Stimulated activated CD4-positive, alpha-beta T cell treated with anti-CD3 and anti-CD28 coated beads, Interleukin-12 subunit alpha, Interleukin-12 subunit beta, amount 100 ng/mL, for 48 hours (primary cell): ENCODE measurements around the gene TANGO2.
"Not testable (repeated sequence)": the region's sequence is repeated elsewhere in the genome, so short reads cannot be mapped to it uniquely, and the experiment has no call there.

Experiments used
- DNase-seq, 3 donors: peaks; one replicate each; pipeline ENCODE4 v3.0.0-alpha.2; 2020; ENCODE audit warnings: low read depth in 2 of 3, low spot score in 1 of 3

The TANGO2 gene

GRCh38 chr22:20060700-20061480, 40.0 kb downstream of the TANGO2 start:
- DNase-seq: no peak

DNA sequence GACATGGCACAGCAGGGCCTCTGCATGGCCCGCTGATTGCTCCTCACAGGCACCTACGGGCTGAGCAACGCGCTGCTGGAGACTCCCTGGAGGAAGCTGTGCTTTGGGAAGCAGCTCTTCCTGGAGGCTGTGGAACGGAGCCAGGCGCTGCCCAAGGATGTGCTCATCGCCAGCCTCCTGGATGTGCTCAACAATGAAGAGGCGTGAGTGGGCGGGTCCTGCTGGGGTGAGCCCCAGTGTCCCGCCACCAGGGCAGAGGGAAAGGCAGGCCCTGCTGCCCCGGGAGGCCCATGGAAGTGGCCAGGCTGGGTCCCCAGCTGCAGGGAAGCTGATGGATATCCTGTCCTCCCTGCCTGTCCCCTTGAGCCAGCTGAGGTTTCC, 40.6 kb downstream of the TANGO2 start:
- no peak for DNase-seq

- no peak for DNase-seq
Measured at GRCh38 chr22:20062043-20062765, 41.3 kb downstream of the TANGO2 start.

DNA sequence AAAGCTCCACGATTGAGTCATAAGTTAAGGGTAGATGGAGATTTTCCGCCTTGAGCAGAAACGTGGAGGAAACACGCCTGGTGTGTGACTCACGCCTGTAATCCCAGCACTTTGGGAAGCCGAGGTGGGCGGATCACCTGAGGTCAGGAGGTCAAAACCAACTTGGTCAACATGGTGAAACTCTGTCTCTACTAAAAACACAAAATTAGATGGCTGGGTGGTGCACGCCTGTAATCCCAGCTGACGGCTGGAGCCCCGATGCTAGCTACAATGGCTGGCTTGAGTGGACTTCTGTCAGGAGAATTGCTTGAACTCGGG, 41.8 kb downstream of the TANGO2 start:
- DNase-seq: no peak

DNA sequence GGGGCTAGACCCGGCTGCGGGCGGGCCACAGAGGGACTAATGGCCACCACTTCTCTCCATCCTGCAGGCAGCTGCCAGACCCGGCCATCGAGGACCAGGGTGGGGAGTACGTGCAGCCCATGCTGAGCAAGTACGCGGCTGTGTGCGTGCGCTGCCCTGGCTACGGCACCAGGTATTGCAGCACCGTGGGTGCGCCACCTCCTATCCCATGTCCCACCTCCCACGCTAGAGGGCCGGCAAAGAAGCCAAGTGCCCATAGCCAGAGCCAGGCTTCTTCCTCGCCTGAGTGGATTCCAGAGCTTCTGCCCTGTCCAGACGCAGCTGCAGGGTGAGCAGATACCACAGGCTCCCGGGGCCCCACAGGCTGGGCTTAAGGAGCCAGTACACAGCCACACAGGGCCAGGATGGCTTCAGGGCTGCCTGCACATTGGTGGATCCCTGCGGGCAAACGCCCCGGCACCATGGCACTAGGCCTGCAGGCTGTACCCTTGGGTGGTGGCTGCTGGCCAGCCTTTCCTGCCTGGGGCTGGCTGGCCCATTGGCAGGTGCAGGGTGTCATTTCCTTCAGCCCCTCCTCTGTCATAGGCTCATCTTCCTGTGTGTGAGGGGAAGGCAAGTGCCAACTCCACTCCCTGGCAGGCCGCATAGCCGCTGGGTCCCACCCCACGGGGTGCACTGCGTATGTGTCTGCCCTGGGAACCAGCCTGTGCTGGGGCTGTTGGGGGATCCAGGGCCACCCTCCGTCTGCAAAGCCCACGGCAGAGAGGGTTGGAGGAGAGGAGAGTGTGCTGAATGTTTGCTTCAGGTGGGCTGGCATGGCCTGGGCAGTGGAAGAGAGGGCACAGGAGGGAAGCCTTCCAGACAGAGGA, 42.6 kb downstream of the TANGO2 start:
- DNase-seq: no peak

DNA sequence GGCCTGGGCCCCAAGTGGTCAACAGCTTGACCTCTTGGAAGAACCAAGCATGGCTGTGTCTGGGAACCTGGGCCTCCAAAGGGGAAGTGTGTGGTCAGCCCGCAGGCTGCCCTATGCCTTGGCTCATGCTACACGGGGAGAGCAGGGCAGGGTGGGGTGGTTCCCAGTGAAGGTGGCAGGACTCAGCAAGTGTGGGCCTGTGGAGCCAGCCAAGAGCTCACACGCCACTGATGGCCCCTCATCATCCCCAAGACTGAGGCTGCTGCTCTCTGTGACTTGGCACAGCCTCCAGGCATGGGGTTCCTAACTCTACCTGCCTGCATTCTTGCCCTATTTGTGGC, 43.2 kb downstream of the TANGO2 start:
- DNase-seq: no peak

DNA sequence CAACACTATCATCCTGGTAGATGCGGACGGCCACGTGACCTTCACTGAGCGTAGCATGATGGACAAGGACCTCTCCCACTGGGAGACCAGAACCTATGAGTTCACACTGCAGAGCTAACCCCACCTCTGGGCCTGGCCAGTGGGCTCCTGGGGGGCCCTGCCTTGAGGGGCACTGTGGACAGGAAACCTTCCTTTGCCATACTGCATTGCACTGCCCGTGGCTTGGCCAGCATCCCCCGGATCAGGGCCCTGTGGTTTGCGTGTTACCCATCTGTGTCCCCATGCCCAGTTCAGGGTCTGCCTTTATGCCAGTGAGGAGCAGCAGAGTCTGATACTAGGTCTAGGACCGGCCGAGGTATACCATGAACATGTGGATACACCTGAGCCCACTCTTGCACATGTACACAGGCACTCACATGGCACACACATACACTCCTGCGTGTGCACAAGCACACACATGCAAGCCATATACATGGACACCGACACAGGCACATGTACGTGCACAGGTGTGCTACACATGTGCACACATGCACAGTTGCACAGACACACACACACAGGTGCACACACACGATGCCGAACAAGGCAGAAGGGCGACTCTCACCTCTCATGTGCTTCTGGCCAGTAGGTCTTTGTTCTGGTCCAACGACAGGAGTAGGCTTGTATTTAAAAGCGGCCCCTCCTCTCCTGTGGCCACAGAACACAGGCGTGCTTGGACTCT, 43.8 kb downstream of the TANGO2 start:
- no peak for DNase-seq

DNA sequence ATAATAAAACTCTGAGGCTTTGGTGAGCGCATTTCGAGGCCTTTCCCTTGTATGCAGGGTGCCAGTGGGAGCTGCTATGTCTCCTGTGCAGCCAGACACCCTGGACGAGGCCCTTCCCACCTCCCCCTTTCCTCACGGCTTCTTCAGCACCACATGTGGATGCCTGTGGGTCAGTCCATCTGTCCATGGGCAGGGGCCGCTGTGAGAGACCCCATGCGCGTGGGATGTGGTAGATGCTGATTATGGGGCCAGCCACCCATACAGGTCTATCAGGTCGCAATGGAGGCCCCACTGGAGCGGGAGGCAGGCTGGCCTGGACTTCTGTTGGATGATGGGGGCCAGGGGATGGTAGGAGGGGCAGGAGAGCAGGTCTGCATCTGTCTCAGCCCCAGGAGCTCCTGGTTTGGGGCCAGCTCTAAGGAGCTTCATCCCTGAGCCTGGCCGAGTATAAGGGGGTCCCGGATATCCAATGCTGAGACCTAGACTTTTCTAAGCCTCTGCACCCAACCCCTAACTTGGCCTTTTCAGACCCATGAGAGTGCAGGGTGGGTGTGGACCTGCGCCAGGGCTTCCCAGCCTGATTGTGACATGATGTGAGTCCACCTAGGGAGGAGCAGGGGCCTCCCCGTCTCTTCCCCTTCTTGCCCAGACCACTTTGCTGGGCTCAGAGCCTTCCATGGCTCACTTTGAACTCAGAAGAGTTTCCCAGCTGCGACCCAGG, 45.1 kb downstream of the TANGO2 start:
- DNase-seq: no peak

DNA sequence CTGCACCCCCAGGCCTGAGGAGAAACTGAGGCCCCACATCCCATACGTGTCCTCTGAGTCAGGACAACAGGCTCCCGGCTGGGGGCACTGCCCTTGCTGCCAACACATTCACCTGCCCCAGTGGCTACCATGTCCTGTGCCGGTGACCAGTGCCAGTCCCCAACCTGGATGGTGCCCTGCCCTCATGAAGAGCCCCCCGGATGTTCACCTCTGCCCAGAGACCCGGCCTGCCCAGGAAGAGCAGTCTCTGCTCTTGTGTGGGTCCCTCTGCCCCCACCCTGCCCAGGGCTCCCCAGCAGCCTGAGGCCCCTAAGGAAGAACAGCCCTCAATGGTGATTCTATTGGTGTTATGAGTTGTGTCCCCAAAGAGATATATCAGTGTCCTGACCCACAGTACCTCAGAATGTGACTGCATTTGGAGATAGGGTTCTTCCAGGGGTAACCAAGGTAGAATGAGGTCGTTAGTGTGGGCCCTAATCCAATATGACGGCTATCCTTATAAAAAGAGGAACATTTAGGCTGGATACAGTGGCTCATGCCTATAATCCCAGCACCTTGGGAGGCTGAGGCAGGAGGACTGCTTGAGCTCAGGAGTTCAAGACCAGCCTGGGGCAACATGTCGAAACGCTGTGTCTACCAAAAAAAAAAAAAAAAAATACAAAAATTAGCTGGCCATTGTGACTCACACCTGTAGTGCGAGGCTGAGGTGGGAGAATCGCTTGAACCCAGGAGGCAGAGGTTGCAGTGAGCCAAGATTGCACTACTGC, 45.9 kb downstream of the TANGO2 start:
- DNase-seq: no peak

DNA sequence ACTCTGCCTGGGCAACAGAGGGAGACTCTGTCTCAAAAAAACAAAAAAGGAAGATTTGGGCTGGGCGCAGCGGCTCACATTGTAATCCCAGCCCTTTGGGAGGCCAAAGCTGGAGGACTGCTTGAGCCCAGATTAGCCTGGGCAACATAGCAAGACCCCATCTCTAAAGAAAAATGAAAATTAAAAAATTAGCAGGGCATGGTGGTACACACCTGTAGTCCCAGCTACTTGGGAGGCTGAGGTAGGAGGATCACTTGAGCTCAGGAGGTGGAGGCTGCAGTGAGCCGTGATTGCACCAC, 46.4 kb downstream of the TANGO2 start:
- not testable (repeated sequence) for DNase-seq

- no peak for DNase-seq
Measured at GRCh38 chr22:20068640-20069039, 47.7 kb downstream of the TANGO2 start.

DNA sequence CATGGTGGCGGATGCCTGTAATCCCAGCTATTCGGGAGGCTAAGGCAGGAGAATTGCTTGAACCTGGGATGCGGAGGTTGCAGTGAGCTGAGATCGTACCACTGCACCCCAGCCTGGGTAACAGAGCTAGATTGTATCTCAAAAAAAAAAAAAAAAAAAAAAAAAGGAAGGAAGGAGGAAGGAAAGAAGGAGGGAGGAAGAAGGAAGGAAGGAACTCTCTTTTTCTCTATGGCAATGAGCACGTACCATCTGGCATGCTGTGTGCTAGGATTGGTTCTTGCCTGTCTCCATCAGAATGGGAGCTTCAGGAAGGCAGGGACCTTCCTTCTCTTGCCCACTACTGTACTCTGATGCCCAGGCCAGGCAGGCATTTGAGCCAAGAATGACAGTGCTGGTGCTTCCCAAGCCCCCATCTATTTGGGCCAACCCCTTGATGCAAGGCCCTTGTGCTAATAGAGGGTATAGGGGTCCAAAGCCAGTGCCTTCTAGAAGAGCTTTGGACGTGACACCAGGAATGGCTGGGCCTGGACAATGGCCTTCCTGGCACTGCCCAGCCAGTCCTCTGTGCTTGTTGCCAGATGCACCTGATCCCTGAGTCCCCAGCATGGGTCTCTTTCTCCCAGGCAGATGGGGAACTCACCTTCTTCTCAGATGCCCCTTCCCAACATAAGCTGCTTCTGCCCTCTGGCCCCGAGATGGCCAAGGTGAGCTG, 48.6 kb downstream of the TANGO2 start:
- DNase-seq: no peak

DNA sequence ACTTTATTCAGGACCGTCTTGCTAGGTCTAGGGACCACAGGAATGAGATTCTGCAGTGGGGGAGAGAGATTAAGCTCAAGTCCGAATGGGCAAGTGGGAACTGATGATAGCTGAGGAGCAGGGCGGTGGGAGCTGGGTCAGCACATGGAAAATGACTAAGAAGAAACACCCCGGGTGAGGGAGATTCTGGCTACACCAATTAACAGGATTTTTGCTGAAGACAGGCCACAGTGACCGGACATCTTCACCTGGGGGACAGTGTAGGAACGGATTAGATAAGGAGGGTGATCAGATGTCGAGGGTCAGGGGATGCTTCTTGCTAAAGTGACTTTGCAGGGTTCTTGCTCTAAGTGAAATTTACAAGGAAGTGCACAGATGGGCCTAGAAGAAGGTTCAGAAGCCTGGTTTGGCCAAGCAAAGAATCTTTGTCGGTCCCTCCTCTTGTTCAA, 50.6 kb downstream of the TANGO2 start:
- no peak for DNase-seq

- DNase-seq: no peak
Measured at GRCh38 chr22:20076627-20077172, 55.8 kb downstream of the TANGO2 start.

GRCh38 chr22:20079745-20080444, 59.0 kb downstream of the TANGO2 start, which contains the start of gene DGCR8:
Gene DGCR8 (plus strand): TSS chr22:20080241. CDS start chr22:20085964, 5,723 bp downstream.
- DNase-seq: peak; percentile 26 to 62 (median 31)

DNA sequence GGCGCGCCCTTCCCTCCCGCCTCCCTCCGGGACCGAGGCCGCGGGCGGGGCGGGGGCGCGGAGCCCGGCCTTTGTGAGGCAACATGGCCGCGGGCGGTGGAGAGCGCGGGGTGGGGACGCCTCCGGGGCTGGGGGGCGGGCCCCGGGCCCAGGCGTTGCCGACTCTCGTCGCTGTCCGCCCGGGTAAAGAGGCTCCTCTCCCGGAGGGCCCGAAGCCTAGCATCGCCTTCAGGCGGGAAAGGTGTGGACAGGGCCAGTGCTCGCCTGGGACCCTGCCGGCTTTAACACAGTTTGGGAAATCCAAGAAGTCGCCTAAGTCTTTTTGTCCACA, 59.5 kb downstream of the TANGO2 start:
- DNase-seq: peak; percentile 42 to 68 (median 42)

GRCh38 chr22:20080776-20081654, 60.1 kb downstream of the TANGO2 start:
- DNase-seq: peak in 1 of 3 donors; percentile 9
